Left hindlimb (tissue), 1 donor: ENCODE data around the gene AQP5.

Source experiments
- DNase-seq: peaks from one replicate; pipeline ENCODE4 v3.0.0-alpha.2; 2018

AQP5 gene

DNA sequence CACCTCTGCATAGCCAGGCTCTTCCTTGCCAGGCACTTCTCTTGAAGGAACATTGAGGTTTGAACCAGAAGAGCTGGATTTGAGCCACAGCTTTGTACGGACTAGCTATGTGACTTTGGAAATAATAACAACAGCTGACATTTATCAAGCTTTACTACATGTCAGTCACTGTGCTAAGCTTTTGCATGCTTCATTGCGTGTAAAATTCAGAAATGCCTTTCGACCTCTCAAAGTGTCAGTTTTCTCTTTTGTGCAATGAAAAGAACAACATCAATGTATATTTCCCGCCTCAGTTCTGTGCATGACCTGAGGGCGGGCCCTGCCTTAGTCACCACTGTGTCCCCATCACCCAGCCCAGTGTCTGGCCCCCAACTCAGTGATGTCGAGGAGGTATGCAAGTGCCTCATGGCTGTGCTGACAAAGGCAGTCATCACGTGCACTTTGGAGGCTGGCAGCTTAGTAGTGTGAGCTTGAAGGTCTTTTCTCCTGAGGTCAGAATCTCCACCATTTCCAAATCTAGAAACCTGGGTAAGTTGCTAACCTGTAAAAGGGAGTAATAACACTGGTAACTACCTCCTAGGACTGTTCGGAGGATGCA, 29.0 kb upstream of the AQP5 start:
- no peak for DNase-seq

DNA sequence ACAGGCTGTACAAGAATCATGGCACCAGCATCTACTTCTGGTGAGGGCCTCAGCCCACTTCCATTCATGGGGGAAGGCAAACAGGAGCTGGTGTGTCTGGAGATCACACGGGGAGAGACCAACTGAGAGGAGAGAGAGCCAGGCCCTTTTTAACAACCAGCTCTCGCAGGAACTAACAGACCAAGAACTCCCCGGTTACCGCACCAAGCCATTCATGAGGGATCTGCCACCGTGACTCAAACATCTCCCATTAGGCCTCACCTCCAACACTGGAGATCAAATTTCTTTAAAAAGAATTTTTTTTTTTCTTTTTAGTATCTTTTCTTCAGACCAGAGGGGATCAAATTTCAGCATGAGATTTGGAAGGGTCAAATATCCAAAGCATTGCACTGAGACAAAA, 27.9 kb upstream of the AQP5 start:
- DNase-seq: no peak

DNA sequence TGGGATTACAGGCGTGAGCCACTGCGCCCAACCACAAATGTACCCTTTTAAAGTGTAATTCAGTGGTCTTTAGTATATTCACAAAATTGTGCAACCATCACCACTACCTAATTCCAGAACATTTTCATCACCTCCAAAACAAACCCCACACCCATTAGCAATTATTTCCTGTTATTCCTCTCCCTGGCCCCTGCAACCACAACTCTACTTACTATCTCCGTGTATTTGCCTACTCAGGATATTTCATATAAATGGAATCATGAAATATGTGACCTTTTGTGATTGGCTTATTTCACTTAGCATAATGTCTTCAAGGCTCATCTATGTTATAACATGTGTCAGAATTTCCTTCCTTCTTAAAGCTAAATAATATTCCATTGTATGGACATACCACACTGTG, 27.2 kb upstream of the AQP5 start:
- no peak for DNase-seq

DNA sequence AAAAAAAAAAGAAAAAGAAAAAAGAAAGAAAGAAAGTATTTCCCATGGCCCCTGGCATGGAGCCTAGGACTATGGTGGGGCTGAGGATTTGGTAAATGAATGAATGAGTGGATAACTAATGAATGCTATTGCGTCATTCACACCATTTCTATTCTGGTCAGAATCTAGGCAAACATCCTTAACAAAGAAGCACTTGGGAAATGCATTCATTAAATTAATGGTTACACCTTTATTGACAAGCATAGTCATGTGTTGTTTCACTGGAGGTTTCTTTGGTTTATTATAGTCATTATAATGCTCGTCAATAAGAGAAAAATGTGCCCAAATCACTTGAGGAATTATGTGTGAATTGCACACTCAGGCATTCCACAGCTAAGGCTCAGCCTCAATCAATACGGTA, 24.7 kb upstream of the AQP5 start:
- no peak for DNase-seq

DNA sequence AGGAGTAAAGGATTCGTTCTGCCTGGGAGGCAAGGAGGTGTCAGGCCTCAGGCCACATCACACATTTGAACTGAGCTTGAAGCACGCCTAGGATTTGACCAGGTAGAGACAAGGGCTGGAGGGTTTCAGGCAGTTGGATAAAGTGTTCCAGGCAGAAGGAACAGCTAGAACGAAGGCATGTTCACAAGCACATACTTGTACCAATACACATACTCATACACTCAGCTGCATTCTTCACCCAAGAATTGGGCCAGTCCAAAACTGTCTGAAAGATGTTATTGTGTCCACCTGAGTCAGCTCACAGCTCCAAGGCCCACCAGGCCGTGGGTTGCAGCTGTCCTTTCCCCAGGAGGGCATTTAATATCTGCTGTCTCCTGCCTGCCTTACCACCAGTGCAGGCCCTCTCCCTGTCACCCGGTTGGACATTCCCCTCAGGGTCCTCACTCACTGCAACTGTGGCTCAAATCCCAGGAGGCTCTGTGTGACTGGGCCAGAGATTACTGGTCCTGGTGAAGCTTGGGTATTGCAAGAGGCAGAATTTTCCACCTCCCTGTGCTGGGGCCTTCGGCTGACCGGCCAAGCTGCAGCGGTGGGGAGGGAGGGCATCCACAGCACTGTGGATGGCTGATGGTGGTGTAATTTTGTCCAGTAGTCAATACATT, 23.9 kb upstream of the AQP5 start:
- DNase-seq: no peak

DNA sequence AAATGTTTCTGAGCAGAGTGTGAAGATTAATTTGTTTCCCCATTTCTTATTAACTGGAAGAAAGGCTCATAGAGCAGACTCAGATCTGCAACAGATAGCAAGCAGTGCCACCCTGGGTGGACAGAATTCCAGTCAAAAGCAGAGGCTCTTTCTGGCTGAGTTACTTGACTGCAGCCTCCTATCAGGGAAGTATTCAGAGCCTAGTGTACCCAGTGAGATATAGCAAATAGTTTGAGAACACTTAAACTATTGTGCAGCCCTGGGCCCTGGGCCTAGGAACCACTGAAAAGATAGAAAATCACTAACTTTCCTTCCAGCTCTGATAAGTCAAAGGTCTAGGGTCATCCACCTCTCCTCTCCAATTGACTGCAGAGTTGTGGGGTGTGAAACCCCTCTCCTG, 22.4 kb upstream of the AQP5 start:
- DNase-seq: no peak

DNA sequence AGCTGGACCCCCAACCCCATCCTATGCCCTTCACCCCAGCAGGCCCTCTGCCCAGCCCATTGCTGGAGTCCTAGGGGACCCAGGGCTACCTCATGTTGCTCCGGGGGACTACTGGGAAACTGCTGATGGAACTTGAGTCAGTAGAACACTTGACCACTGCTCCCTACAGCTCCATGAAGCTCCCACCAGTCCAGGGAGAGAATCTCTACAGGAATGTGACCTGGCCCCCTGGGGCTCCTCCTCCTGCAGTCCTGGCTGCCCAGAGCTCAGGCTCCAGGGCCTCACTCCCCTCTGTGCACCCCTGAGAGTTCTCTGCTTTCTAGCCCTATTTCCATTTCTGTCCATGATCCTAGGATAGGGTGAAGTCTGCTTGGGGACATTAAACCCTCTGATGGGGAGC, 22.0 kb upstream of the AQP5 start:
- DNase-seq: no peak

DNA sequence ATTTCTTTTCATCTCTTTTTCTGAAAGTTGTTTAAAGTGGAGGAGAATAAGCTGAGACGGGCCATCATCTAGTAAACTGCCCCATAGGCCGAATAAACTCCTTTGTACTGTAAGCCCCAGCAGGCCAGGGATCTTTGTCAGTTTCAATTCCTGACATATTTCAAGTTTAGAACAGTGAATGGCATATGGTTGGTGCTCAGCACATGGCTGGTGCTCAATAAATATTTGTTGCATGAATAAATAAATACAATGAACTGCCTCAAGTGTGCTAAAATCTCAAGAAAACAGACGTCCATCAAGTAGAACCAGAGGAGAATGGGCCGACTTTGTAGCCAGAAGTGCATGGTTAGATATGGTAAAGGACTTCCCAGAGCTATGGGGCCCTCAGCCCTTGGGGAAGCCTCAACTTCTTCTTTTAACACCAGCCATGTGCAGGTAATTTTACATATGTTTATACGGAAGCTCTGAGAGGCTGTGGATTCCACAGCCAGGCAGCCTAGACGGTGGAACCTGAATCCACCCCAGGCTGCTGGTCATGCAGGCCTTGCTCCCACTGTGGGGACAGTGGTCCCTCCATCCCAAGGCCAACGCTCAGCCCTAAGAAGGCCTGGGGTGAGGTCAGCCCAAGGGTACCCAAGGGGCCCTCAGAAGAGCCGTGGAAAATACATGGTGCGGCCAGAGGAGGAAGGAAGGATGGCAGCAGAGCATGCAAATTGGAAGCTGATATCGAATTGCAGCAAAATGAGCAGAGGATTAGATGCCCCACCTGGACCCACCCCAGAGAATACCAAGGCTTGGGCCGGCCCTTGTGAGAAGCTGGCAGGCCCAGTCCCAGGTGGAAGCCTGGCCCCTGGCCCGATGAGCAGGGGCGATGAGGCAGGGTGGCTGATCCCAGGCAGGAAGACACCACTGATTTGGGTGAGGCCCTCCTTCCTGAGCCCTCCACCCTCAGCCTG, 19.8 kb upstream of the AQP5 start:
- no peak for DNase-seq

DNA sequence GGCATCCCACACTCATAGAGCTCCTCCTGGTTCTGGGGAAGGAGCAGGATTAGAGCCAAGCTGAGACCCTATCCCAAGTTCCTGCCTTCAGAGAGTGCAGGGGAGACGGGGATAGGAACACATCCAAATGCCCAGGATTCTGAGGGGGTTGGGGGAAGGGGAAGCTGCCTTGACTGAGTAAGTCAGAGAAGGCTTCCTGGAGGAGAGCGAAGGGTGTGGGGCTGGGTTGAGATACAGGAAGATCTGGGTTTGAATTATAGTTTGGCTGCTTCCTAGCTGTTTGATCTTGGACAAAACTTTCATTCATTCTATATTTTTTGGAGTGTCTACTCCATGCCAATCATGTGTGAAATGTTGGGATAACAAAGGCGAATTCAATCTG, 19.2 kb upstream of the AQP5 start:
- DNase-seq: no peak

DNA sequence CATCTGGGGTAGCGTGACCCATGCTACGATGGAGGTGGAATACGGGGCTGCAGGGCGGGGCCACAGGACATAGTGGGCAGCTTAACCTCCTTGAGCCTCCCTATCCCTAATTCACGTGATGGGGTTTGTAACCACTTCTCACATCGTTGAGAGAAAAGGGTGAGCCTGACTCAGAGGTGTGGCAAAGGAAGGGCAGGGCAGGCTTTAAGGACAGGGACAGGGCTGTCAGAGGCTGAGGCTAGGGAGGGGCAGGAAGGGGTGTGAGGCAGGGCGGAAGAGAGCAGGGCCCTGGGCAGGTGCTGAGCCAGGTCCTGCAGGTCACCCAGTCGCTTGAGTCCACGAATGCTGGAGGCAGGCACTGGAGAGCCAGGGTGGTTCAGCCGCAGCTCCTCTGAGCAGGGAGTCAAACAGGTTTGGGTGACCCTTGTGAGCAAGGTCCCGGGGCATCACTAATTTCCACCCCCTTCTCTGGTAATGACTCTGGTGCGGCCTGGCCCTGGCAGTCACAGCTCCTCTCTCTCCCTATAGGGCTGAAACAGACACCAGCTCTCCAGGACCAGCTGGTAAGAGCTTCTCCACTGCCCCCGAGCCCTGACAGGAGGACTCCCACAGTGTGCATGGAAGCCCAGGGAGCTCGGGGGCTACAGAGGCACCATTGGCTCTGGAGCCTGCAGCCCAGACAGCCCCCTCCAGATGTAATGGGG, 18.6 kb upstream of the AQP5 start:
- no peak for DNase-seq

DNA sequence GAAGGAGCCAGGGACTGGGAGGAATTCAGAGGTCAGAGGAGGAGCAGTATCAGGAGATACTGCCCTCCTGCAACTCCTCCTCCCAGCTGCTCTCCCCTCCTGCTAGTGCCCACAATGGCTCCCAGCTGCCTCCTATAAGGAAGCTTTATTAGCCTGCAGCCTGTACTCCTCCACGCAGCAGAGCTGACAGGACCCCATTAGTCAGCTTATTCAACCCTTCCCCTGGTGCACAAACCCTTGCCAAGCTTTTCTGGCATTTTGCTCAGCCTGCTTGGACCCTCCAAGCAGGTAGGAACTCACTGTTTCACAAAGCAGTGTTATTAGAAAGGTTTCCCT, 18.1 kb upstream of the AQP5 start:
- DNase-seq: no peak

DNA sequence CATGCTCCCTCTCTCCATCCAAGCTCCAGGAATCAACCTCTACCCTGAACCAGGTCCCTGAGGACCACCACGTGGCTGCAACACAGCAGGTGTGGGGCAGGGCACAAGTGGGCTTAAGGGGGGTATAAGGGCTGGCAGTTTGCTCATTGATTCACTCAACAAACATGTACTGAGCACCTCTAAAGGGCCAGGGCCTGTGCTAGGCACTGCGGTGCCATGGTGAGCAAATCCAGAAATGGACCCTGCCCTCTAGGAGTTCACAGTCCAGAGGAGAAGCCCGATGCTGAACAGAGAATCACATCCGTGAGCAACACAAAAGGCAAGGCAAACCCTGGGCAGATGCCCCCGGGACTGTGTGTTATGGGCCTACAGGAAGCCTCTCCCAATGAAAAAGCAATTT, 17.6 kb upstream of the AQP5 start:
- no peak for DNase-seq

DNA sequence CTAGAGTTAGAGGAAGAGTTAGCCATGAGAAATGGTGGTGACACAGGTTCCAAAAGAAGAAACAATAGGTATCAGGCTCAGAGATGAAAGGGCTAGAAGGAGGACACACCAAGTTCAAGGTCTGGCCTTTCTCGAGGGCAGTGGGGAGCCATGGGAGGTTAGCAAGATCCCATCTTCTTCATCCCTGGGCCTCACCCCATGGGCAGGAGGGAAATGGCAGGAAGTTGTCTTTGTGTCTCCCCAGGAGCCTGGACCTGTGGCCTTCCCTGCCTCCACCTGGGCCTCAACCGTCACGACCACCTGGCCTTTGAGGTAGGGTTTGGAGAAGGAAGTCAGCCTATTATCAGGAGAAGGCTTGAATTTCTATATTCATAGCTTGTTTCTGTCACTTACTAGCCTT, 17.0 kb upstream of the AQP5 start:
- DNase-seq: no peak

DNA sequence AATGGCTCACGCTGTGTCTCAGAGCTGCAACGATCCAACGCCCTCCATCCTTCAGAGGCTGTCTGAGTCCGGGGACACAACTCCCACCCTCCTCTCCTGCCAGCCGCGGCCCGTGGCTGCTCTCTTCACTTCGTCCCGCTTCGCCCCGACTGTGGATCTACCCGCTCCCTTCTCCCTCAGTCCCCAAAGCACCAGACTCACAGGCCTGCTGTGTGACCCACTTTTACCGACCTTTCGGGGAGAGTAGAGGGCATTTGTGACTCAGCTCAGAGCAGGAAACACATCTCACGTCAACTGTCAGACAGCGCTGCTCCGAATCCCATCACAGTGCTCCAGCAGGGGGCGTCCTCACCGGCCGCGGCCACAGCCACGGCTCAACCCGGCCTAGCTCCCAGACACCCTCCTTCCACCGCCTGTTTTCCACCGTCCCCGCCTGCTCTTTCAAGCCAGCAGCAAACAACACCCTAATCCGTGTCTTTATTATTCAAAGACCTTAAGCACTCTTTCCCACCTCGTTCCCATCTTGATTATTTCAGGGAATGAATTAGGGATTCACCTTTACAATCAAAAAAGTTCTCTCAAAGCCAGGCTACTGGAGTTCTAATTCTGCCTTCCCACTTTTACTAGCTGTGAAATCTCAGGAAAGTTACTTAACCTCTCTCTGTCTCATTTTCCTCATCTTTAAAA, 16.1 kb upstream of the AQP5 start:
- DNase-seq: peak; percentile 78

DNA sequence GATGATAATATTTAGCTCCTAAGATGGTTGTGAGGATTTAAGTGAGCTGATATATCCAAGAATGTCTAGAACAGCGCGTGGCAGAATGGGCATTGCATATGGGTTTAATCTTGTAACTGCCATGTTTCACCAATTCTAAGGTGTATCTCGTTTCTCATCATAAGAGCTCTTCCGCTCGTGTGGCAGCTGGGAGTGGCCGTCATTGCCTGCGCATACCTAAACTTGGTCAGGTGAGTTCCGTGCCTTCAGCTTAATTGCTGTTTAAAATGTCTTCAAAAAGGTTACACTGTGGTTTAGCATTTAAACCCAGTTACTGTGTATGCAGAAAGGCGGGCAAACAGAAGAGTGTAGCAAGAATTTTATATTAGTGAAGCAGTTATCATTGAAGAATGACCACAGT, 15.6 kb upstream of the AQP5 start:
- DNase-seq: no peak

DNA sequence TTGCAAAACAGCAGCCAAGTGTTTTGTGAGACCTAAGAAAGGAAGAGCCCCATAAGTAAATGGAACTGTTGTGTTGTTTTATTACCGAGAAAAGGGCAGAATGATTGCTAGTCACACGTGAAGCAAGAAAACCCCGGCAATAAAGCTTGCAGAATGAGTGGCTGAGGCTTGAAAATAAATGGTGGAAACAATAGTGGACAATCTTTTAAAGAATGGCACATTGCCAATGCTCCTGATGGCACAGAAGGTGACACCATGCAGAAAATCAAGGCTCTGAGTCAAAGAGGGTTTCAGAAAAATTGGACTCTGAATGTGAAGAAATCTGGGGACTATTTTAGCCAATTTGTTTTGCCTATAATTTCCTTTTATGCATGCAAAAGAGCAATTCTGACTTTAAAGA, 15.2 kb upstream of the AQP5 start:
- DNase-seq: no peak

DNA sequence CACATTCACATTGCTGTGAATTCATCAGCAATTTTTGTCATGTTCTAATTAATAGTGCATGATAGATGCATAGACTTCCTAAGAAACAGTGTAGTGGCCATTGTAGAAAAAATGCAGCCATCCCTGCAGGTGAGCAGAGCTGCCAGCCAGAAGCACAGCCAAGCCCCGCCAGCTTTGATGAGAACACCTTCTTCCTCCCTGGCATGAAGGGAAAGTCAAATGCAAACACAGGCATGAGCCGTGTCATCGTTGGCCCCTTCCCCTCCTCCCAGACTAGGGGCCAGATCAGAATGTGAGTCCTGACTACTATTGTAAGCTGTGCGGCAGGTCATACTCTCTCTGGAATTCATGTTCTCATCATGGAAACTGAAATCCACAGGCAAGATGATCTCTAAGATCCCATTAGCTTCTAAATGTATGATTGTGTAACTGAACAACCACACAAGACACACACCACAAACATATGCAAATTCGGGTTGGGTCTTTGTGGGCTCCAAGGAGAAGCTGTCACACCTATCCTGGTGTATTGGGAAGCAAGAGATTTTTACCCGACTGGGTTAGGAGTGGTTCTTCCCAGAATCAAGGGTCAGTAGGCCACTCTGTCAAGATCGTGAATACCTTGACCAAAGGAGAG, 14.0 kb upstream of the AQP5 start:
- DNase-seq: no peak

DNA sequence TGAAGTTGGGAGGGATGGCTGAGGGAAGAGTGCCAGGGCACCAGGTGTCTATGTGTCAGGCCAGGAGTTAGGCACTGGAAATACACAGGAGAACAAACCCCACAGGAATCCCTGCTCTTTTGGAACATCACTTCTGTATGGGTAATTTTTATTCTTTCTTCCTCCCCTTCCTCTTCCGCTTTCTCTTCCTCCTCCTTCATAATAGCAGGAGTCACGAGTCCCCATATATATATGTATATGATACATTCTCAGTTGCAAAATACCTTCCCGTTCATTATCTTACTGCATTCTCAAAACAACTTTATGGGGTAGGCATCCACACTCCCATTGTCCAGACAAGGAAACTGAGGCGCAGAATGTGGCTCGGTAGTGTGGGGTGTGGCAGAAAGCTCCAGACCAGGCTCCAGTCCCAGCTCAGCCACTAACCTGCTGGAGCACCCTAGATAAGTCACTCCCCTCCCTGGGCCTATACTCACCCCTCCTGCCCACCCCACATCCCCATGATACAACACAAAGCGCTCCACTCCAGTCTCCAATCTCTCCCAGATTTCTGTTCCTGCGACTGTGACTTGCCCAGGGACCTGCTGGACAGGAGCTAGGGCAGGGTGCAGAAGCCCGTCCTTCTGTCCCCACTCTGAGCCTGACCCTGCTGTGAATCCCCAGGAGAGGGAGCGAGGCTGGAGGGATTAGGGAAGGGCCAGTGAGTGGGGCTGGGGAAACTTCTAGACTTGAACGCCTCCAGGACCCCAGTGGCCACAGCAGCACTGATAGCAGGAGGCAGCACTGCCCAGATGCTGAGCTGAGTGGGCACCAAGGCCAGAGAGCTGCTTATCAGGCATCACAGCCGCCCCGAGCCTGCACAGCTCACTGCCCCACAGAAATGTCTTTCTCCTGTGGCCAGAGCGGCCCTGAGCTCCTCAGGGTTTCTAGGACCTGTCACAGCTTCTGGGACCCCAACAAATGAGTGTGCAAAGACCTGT, 12.5 kb upstream of the AQP5 start:
- no peak for DNase-seq

DNA sequence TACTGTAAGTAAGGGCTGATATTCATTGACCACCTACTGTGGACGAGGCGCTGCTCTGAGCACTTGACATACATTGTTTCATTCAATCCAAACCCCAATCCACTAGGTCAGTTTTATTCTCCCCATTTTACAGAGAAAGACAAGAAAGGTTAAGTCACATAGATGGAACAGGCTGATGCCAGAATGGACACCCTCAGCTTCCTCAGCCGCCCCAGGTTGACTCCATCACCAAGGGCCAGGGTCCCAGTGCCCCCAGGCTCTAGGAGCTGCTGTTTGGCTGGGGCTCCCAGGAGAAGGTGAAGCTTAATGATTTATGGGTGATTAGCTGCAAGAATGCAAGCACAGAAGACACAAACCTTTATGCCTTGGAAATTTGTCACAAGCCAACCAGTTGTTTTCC, 11.8 kb upstream of the AQP5 start:
- DNase-seq: no peak

DNA sequence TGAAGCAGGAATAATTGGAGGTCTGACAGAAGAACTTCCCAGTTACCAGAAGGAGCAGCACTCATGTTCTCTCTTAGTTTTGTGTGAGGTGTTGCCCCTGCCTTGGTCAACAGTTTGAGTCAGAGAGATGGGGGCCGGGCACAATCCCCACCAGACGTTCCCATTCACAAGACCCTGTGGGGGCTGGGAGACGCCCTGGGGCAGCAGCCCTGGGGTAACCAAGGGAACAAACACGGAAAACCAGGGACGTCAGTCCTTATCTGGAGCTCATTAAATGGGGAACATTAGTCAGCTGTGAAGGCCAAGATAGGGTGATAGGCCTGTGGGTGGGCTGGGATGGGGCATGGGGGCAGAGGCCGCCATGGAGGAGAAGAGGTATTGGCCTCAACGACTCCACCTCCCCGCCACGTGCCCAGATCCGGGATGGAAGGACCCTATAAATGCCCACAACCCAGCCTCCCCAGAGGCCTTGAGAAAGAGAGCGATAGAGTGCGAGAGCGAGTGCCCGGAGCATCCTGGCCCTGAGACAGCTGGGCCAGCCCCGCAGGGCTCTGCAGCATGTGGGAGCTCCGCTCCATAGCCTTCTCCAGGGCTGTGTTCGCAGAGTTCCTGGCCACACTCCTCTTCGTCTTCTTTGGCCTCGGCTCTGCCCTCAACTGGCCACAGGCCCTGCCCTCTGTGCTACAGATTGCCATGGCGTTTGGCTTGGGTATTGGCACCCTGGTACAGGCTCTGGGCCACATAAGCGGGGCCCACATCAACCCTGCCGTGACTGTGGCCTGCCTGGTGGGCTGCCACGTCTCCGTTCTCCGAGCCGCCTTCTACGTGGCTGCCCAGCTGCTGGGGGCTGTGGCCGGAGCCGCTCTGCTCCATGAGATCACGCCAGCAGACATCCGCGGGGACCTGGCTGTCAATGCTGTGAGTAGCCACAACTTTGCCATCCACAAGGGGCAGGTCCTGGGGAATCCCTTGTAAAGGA, 11.1 kb upstream of the AQP5 start, which contains the start of gene AQP2:
Gene AQP2, plus strand, starts transcription at position 465 of the 979 bp plus-strand sequence. Its CDS starts 94 bp downstream, at position 559.
- no peak for DNase-seq
